ENCODE data around the gene ICE2.
A peak's percentile ranks its signal among the peaks of the same experiment; 100 is the strongest.

ICE2 gene

DNA sequence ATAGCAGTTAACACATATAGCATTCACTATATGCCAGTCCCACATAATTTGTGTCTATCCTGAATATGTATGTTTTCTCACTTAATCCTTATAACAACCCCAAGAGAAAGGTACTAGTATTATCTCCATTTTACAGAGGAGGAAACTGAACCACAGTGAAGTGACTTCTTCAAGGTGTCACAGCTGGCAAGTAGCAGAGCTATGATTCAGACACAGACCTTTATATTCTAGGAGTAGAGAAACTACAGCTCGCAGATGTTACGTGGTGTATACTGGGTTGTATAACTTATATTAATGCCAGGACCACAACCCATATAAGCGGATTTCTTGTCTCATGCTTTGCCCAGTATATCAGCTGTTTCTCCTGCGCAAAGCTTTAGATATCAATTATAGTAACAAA lies 29.5 kb upstream of the ICE2 start:
- TF ChIP-seq TAF1 (IDR thresholded peaks at IDR 0.05; ENCODE audit: low read depth) (no peak), ZBTB7A (IDR thresholded peaks at IDR 0.05; ENCODE audit: low read depth) (no peak), NFIC (IDR thresholded peaks at IDR 0.05) (no peak), CREB1 (IDR thresholded peaks at IDR 0.05; ENCODE audit: low read depth) (no peak), FOXM1 (IDR thresholded peaks at IDR 0.05; ENCODE audit: borderline replicate concordance, low read depth) (no peak), TCF12 (IDR thresholded peaks at IDR 0.05; ENCODE audit: low read depth) (no peak), RAD21 (IDR thresholded peaks at IDR 0.05; ENCODE audit: low read depth) (no peak), CEBPB (IDR thresholded peaks at IDR 0.05) (no peak), EGR1 (IDR thresholded peaks at IDR 0.05) (no peak), TEAD4 (IDR thresholded peaks at IDR 0.05) (no peak)

DNA sequence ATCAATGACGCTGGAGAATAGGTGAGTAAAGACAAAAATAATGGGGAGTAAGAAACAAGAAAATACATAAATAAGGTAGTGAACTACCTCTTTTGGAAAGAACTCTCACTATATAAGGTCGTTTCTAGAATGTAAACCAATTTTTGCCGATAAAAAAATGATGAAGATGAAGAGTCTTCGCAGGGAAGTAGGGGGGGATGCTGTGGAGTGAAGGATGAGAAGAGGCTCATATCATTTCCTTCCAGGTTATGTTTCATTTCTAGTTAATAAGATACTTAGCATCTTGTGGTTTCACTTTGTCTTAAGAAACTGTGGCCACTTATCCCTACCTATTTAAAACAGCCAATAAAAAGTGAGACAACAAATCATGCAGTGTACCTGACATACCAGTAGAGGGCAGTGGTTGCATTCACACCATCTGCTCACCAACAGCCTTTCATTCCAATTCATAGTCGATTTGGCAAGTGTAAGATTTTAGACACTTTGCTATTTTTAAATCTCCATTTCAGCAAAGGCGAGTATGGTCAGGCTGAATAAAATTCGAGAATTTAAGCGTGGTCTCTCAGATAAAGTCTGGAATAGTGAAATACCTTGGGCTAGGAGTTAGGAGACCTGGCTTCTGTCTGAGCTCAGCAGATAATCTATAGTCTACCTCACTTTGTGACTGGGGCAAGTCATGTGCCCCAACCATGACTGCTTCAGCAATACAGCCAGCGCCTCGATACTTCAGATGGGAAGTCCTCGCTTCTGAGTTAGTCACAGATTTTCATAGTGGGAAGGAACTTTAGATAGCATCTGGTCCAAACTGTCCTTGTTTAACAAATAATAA lies 28.9 kb upstream of the ICE2 start:
- TF ChIP-seq RAD21 (IDR thresholded peaks at IDR 0.05; ENCODE audit: low read depth) (peak; percentile 67), TEAD4 (IDR thresholded peaks at IDR 0.05) (peak; percentile 48), YY1 (IDR thresholded peaks at IDR 0.05; ENCODE audit: low read depth) (no peak), TAF1 (IDR thresholded peaks at IDR 0.05; ENCODE audit: low read depth) (no peak)

DNA sequence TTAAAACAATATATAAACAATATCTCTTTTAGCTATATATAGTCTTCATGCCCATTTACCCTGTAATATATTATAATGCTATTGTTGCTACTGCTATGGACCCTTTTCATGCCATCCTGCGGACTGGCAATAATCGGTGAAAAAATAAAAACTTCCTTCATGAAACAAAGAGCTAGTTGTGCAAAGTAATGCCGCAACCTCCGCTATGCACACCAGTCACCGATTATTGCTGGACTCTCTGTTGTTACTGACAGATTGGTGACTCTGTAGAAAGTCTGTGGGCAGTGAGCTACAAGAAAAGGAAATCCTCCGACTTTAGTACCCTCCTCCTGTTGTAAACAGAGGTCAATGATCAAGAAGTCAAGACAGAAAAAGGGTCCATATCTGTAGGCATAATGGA lies 17.9 kb upstream of the ICE2 start:
- TF ChIP-seq, protein P1, sequence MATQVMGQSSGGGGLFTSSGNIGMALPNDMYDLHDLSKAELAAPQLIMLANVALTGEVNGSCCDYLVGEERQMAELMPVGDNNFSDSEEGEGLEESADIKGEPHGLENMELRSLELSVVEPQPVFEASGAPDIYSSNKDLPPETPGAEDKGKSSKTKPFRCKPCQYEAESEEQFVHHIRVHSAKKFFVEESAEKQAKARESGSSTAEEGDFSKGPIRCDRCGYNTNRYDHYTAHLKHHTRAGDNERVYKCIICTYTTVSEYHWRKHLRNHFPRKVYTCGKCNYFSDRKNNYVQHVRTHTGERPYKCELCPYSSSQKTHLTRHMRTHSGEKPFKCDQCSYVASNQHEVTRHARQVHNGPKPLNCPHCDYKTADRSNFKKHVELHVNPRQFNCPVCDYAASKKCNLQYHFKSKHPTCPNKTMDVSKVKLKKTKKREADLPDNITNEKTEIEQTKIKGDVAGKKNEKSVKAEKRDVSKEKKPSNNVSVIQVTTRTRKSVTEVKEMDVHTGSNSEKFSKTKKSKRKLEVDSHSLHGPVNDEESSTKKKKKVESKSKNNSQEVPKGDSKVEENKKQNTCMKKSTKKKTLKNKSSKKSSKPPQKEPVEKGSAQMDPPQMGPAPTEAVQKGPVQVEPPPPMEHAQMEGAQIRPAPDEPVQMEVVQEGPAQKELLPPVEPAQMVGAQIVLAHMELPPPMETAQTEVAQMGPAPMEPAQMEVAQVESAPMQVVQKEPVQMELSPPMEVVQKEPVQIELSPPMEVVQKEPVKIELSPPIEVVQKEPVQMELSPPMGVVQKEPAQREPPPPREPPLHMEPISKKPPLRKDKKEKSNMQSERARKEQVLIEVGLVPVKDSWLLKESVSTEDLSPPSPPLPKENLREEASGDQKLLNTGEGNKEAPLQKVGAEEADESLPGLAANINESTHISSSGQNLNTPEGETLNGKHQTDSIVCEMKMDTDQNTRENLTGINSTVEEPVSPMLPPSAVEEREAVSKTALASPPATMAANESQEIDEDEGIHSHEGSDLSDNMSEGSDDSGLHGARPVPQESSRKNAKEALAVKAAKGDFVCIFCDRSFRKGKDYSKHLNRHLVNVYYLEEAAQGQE (IDR thresholded peaks at IDR 0.05; ENCODE audit: low read depth) = no peak
- TF ChIP-seq TAF1 (IDR thresholded peaks at IDR 0.05; ENCODE audit: low read depth) (no peak), EP300 (IDR thresholded peaks at IDR 0.05; ENCODE audit: borderline replicate concordance) (no peak), RAD21 (IDR thresholded peaks at IDR 0.05; ENCODE audit: low read depth) (no peak), EGR1 (IDR thresholded peaks at IDR 0.05) (no peak), CREB1 (IDR thresholded peaks at IDR 0.05; ENCODE audit: low read depth) (no peak), FOXM1 (IDR thresholded peaks at IDR 0.05; ENCODE audit: borderline replicate concordance, low read depth) (no peak), NFIC (IDR thresholded peaks at IDR 0.05) (no peak), YY1 (IDR thresholded peaks at IDR 0.05; ENCODE audit: low read depth) (no peak), ZBTB7A (IDR thresholded peaks at IDR 0.05; ENCODE audit: low read depth) (no peak), TCF12 (IDR thresholded peaks at IDR 0.05; ENCODE audit: low read depth) (no peak), TEAD4 (IDR thresholded peaks at IDR 0.05) (no peak)
- TF ChIP-seq, protein P2, sequence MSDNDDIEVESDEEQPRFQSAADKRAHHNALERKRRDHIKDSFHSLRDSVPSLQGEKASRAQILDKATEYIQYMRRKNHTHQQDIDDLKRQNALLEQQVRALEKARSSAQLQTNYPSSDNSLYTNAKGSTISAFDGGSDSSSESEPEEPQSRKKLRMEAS (IDR thresholded peaks at IDR 0.05) = no peak

DNA sequence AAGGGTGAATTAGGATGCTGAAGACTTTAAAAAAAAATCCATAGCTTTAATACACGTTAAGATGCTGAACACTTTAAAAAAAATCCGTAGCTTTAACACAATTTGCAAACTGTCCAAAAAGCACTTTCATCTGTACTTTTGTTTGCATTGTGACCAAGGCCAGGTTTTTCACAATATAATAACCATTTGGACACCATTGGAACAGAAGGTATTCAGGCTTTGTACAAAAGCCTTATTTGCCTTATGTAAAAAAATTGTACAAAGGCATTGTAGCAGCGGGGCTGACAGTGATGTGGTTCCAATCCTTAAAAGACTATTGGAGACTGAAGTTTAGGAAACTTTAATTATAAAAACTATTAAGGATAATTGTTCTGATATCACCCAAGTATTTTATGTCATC lies 15.2 kb upstream of the ICE2 start:
- TF ChIP-seq EP300 (IDR thresholded peaks at IDR 0.05; ENCODE audit: borderline replicate concordance) (no peak), RAD21 (IDR thresholded peaks at IDR 0.05; ENCODE audit: low read depth) (no peak), ZBTB7A (IDR thresholded peaks at IDR 0.05; ENCODE audit: low read depth) (no peak), TCF12 (IDR thresholded peaks at IDR 0.05; ENCODE audit: low read depth) (no peak), CREB1 (IDR thresholded peaks at IDR 0.05; ENCODE audit: low read depth) (no peak), EGR1 (IDR thresholded peaks at IDR 0.05) (no peak), TEAD4 (IDR thresholded peaks at IDR 0.05) (no peak), CEBPB (IDR thresholded peaks at IDR 0.05) (no peak), TAF1 (IDR thresholded peaks at IDR 0.05; ENCODE audit: low read depth) (no peak), NFIC (IDR thresholded peaks at IDR 0.05) (no peak), FOXM1 (IDR thresholded peaks at IDR 0.05; ENCODE audit: borderline replicate concordance, low read depth) (no peak), YY1 (IDR thresholded peaks at IDR 0.05; ENCODE audit: low read depth) (no peak)
- TF ChIP-seq, protein P3, sequence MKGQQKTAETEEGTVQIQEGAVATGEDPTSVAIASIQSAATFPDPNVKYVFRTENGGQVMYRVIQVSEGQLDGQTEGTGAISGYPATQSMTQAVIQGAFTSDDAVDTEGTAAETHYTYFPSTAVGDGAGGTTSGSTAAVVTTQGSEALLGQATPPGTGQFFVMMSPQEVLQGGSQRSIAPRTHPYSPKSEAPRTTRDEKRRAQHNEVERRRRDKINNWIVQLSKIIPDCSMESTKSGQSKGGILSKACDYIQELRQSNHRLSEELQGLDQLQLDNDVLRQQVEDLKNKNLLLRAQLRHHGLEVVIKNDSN (IDR thresholded peaks at IDR 0.05) = no peak
- TF ChIP-seq, protein P2 (IDR thresholded peaks at IDR 0.05) = no peak
- TF ChIP-seq, protein P1 (IDR thresholded peaks at IDR 0.05; ENCODE audit: low read depth) = no peak

DNA sequence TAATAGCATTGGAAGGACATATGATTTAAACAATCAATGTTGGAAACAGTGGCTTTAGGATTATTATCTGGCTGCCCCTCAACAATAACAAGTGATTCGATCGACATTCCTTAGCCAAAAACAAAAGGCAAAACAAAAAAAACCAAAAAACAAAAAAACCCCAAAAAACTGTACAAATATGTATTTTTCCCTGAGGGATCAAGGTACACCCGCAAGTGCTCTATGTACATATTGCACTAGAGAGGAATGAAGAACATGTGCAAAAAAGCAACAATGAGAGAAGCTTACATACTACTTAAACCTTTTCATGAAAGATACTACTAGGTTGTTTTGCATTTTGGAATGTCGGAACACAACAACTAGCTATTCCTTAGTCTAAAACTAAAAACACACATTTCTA lies 14.2 kb upstream of the ICE2 start:
- no peak for TF ChIP-seq EP300 (IDR thresholded peaks at IDR 0.05; ENCODE audit: borderline replicate concordance)
- no peak for TF ChIP-seq RAD21 (IDR thresholded peaks at IDR 0.05; ENCODE audit: low read depth)
- TF ChIP-seq ZBTB7A (IDR thresholded peaks at IDR 0.05; ENCODE audit: low read depth) = no peak
- TF ChIP-seq, protein P3 (IDR thresholded peaks at IDR 0.05) = no peak
- no peak for TF ChIP-seq YY1 (IDR thresholded peaks at IDR 0.05; ENCODE audit: low read depth)
- no peak for TF ChIP-seq TEAD4 (IDR thresholded peaks at IDR 0.05)
- TF ChIP-seq, protein P1 (IDR thresholded peaks at IDR 0.05; ENCODE audit: low read depth) = no peak
- TF ChIP-seq CEBPB (IDR thresholded peaks at IDR 0.05) = no peak
- no peak for TF ChIP-seq CREB1 (IDR thresholded peaks at IDR 0.05; ENCODE audit: low read depth)
- no peak for TF ChIP-seq NFIC (IDR thresholded peaks at IDR 0.05)
- TF ChIP-seq, protein P2 (IDR thresholded peaks at IDR 0.05) = no peak
- TF ChIP-seq TCF12 (IDR thresholded peaks at IDR 0.05; ENCODE audit: low read depth) = no peak
- no peak for TF ChIP-seq FOXM1 (IDR thresholded peaks at IDR 0.05; ENCODE audit: borderline replicate concordance, low read depth)
- no peak for TF ChIP-seq TAF1 (IDR thresholded peaks at IDR 0.05; ENCODE audit: low read depth)
- TF ChIP-seq EGR1 (IDR thresholded peaks at IDR 0.05) = no peak

All from Ishikawa (cell line).